ENCODE results near the gene ADAM22.

Gene ADAM22

GRCh38 chr7:87960239-87960638 is 26.2 kb downstream of the ADAM22 start:
- DNase-seq (ENCODE audit: low read depth, low spot score) = no peak

DNA sequence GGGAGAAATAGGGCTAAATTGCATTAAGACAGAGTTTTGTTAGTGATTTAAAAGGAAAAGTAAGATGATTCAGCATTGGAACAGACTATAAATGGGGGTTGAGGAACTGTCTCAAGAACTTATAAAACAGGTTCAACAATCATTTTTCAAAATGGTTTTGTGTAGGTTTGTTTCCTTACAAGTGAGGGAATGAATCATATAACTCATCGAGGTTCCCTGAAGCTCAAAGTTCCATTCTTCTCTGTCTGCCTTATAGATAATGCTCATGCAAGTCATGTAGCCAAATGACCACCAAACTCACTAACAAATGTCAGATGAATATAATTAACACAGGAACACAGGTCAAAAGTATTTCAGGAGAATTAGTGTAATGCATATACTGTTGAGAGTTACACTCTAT is 27.7 kb downstream of the ADAM22 start:
- no peak for DNase-seq (ENCODE audit: low read depth, low spot score)

DNA sequence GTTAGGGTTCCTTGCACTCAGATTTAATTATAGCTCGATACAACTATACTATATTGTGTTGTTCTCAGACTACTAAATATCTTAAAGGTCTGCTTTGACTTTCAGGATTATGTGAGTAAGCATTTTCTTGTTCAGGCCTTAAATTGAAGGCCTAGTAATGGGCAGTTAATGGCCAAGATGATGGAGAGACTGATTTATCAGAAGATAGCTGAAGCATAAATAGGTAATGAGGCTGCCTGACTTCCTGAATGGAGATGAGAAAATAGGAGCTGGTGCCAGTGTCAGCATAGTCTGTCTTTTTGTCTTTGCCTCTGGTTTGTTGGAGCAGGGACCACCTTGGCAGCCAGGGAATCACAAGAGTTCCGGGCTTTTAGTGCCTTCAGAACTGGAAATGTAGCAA is 32.2 kb downstream of the ADAM22 start:
- DNase-seq (ENCODE audit: low read depth, low spot score) = no peak

DNA sequence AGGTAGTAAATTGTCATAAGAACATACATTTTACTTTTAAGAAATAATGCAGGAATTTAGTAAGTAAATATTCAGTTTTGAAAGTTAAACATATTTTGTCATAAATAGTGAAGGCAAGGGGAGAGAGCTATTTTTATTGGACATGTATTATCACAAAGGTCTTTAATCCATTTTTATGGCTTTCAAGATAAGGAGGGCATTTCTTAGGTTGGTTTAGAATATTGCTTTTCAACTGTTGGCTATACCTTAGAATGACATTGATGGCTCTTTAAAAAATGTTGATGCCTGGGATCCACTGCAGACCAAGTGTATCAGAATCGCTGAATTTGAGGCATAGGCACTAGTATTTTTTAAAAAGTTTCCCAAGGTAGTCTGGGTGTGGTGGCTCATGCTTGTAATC is 34.0 kb downstream of the ADAM22 start:
- no peak for DNase-seq (ENCODE audit: low read depth, low spot score)

- DNase-seq (ENCODE audit: low read depth, low spot score) = no peak
Observed at GRCh38 chr7:87982116-87982515, 48.1 kb downstream of the ADAM22 start.

- DNase-seq (ENCODE audit: low read depth, low spot score) = no peak
Observed at GRCh38 chr7:87984088-87984487, 50.0 kb downstream of the ADAM22 start.

DNA sequence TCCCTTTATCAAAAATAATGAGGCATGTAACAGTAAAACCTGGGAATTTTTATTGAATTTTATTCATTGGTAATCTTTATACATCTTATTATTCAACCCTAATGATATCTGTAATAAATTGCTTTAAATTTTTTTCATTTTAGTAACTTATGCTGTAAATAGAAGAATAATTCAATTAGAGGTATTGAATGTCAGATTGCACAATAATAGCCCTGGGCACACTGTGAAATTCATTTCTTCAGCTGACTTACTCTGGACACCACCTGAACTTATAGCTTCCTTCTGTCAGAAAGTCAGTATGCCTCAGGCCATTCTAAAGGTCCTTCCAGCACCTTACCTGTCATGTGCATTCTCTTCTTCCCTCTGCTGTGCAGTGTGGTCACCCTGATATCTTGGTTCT is 59.2 kb downstream of the ADAM22 start:
- no peak for DNase-seq (ENCODE audit: low read depth, low spot score)

DNA sequence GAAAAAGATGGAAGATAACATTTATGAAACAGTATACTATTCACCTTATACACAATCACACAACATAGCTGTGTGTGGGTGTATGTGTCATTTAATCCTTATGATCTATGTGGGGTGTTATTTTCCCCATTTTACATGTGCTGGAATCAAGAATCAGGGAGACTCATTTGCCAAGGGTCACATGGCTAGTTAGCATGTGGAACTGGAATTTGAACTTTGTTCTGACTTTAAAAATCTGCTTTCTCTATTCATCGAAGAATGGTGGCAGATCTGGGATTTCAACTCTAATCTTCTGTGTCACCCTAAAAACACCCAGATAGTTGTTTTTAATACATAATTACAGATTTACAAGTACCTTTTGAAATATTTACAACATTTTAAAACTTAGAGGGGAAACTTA is 65.2 kb downstream of the ADAM22 start:
- no peak for DNase-seq (ENCODE audit: low read depth, low spot score)

DNA sequence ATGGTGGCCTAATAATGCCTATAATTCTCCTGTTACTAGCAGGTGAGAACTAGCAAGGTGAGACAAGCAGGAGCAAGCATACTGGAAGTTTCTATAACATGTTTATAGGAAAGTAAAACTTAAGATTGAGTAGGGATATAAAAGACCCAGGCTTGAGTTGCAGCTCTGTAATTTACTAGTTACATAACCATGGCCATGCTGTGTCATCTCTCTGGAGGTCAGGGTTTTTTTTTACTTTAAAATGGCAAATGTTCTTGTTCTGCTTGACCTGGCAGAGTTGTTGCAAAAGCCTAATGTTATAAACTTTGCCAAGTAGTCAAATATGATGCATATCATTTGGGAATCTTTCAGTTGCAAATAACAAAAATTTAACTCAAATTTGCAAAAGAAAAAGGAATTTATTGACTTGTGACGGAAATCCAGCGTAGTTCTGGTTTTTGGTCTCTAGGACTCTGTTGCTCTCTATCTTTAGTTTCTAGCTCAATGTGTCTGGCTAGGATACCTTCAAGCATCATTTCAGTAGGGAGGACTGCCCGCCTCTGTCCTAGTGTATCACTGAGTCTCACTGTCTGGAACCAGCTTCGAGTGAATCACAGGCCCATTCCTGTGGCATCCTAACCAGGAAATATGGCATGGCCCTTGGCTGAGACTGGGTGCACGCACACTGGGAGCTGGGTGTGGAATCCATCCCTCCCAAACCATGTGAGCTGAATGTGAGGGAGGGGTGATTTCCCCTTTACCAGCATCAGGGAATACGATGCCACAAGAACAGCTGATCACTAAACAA is 67.9 kb downstream of the ADAM22 start:
- DNase-seq (ENCODE audit: low read depth, low spot score) = no peak

- DNase-seq (ENCODE audit: low read depth, low spot score) = no peak
Observed at GRCh38 chr7:88002617-88003016, 68.6 kb downstream of the ADAM22 start.

- no peak for DNase-seq (ENCODE audit: low read depth, low spot score)
Observed at GRCh38 chr7:88003581-88003980, 69.5 kb downstream of the ADAM22 start.

- DNase-seq (ENCODE audit: low read depth, low spot score) = no peak
Observed at GRCh38 chr7:88005191-88005590, 71.1 kb downstream of the ADAM22 start.

DNA sequence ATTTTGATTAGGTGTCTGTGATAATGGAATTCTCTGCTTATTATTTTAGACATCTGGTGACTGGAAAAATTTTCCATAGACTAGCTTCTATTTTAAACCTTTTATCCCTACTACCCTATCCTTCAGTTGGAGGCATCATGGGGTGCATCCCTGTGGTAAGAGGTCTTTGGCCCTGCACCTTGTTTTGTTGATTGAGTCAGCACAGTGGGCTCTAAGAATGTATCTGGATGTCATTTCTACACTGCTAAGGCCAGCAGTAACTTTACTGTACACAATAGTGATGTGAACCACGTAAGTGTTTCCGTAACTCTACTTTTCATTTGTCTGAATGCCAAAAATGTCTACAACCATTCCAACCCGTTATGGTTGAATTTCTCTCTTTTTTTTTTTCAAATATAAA is 75.6 kb downstream of the ADAM22 start:
- DNase-seq (ENCODE audit: low read depth, low spot score) = no peak

GRCh38 chr7:88012086-88012485 is 78.0 kb downstream of the ADAM22 start:
- DNase-seq (ENCODE audit: low read depth, low spot score) = no peak

- no peak for DNase-seq (ENCODE audit: low read depth, low spot score)
Observed at GRCh38 chr7:88013981-88014380, 79.9 kb downstream of the ADAM22 start.

GRCh38 chr7:88014581-88014980 is 80.5 kb downstream of the ADAM22 start:
- no peak for DNase-seq (ENCODE audit: low read depth, low spot score)

DNA sequence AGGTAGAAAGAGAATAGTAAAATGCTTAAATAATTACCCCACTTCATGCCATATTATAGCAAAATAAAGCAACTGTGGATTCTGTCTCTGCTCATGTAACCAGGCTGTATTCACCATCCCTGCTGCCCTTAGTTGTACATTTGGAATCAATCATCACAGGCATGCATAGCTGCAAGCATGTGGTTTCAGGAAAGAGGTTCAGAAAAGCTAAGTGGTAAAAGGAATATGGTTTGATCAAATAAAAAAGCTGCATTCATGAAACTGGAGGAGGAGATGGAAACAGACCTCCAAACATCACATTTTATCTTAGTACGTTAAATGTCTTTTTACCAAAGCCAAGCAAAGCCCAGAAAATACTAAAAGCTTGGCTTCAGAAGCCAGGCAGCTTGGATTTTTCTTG is 81.3 kb downstream of the ADAM22 start:
- no peak for DNase-seq (ENCODE audit: low read depth, low spot score)

GRCh38 chr7:88018501-88018900 is 84.5 kb downstream of the ADAM22 start:
- DNase-seq (ENCODE audit: low read depth, low spot score) = no peak

DNA sequence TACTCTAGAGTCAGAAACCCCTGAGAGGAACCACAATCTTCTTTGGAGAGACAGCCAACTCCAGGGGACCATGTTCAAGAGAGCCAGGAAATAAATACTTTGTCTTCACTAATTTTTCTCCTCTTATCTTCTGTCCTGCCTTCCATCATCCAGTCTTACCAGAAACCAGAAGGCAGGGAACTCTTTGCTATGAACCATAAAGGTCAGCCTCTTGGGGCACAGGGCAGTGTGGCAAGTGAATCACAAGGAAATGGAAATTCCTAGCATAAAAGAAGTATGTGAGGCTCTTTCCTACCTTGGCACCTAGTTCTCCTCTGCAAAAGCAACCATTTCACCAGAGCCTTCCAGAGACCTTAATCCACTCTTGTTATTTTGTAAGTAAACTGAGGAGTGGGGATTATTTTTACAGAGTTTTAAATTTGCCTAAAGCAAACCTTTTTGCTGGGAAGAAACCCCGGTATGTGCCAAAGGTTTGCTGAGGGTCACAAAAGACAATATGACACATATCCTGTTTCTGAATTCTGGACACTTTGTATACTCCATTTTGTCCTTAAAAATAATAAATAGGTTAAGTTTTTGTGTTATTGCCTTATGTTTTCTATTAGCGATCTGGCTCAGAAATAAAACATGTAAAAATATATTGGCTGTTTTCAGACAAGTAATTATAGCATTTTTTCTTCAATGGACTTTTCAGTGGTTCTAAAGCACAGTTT is 87.1 kb downstream of the ADAM22 start:
- DNase-seq (ENCODE audit: low read depth, low spot score) = no peak

GRCh38 chr7:88027724-88028123 is 93.7 kb downstream of the ADAM22 start:
- DNase-seq (ENCODE audit: low read depth, low spot score) = no peak

GRCh38 chr7:88034083-88034695 is 100.1 kb downstream of the ADAM22 start:
- DNase-seq (ENCODE audit: low read depth, low spot score) = no peak

DNA sequence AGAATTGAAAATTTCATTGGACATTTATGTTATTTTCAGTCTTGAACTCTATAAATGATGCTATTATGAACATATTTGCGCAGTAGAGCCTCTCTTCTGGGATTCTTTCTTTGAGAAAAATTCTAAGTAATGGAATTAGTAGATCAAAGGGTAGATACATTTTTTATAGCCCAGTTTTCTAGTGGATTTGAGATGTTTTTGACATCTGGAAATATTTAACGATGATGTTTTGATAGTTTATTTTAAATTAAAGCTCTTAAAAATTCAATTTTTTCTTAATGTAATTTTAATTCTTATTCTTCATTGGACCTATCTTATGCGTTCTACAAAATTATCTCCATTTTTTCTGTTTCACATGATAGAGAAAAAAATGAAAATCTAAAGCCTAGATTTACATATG is 103.0 kb downstream of the ADAM22 start:
- DNase-seq (ENCODE audit: low read depth, low spot score) = no peak

GRCh38 chr7:88040694-88041093 is 106.6 kb downstream of the ADAM22 start:
- no peak for DNase-seq (ENCODE audit: low read depth, low spot score)

Data from activated CD4-positive, CD25-positive, alpha-beta regulatory T cell treated with anti-CD3 and anti-CD28 coated beads, Interleukin-2, amount 50 U/mL, for 16 hours (primary cell).